Measurements from ENCODE around the gene HIGD1B.
"Not testable (repeated sequence)": the region's sequence is repeated elsewhere in the genome, so short reads cannot be mapped to it uniquely, and the experiment has no call there.

HIGD1B gene

DNA sequence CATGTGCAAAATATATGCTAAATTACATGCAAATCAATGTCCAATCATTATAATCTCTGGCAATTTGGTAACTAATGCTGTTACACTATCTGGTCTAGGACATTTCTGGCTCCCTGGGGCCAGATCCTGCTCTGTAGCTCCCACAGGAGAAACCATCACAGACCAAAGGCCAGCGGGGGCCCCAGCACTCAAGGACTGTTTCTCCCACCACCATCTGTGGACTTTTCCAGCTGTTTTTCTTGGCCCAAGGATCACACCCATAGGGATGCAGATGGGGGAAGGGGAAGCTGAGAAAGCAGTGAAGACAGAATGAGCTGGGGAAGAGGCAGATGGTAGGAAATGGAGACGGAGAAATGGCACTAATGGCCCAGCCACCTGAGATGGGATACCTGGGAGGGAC, at the start of gene HIGD1B:
Gene HIGD1B, plus strand, starts transcription at position 298 of the 400 bp plus-strand sequence. CDS start 270 bp downstream, outside the sequence.
- DNase-seq, result no peak

DNA sequence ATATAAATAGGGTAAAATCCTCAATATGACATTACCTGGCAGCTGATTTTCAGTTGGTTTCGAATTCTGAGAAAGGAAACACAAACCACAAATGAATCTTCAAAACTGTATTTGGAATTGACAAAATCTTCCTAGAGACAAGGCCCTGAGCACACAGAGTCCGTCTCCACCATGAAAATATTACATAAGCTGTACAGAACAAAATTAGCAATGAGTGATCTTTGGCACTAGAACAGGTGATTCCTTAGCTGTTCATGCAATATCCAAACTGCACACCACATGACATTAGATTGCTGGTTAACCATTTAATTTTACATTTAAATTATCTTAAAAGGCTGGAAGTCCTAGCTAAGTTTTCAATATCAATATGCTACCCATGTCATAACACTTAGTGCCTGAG, 49.3 kb upstream of the HIGD1B start:
- no peak for DNase-seq

DNA sequence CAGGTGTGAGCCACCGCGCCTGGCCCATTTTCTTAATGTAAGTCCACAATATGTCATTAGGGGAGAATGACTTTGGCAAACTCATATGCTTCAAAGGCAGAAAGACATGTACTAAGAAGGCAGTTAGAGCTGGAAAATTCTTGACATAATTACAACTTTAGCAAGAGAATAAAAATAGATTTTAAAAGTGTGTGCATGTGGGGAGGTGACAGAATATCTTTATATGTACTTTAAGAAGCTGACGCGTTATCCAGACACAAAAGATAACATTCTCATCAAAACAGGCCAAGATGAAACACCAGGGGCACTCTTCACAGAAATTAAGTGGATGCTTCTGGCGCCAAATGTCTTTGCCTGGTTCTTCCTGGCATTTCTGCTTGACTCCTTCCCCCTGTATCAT, 45.8 kb upstream of the HIGD1B start:
- DNase-seq, result no peak

DNA sequence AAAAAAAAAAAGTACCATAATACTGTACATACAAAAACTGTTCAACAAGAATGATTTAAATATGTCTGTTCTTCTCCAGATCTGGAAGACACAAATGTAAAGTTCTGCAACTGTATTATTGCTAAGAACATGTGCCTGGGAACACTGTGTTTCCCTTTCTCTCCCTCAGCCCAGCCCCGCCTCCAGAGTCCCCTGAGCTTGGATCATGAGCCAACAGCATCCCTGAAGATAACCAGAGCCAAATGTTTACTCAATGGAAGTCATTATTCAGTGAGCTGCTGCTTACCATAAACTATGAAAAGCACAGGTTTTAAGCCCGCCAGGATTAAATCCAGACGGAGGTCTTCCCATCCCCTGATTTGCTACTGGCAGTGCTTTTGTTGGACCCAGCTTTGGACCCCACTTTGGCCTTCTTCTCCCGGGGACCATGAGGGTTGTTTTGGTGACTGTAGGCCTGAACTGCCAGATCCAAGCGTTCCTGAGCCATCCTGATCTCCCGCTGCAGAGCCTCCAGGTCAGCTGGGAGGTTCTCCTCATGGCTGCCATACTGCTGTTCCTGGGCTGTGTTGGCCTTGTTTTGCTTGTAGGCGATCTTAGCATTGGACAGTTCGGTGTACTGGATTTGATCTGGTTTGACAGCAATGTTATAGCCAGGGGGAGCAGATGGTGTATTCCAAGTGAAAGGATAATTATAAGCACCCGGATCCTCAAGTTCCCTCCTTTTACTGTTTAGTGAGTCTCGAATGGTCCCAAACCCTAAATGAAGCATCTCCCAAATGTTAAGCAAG, 43.2 kb upstream of the HIGD1B start:
- no peak for DNase-seq

DNA sequence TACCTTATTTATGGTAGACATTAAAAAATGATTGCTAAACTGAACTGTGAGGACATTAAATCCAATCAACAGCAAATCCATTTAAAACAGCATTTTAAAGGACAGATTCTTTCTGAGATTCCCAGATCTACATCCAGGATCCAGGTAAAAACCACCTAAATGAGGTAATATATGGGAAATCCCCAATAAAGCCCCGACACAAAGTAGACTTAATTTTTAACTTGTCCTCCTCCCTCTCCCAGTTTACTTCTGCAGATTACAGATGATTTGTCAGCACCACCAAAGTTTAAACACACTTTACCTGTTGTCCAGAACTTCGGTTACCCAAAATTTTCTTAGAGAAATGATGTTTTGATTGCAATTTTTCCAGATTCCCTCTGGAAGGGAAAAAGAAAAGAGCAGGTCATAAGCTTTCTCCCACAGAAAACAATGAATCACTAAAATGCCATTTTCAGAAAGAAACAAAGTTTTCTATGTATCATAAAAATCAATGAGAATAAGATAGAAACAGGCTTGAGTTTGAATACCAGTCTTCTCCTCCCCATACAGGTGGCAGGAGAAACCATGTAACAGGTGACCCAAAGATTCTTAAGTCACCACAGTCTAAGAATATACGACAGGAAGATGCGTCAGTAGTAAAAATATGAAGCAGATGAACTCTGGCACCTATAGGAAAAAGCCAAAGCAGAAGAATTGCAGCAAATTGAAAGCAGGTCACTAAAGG, 40.4 kb upstream of the HIGD1B start:
- DNase-seq, result no peak

DNA sequence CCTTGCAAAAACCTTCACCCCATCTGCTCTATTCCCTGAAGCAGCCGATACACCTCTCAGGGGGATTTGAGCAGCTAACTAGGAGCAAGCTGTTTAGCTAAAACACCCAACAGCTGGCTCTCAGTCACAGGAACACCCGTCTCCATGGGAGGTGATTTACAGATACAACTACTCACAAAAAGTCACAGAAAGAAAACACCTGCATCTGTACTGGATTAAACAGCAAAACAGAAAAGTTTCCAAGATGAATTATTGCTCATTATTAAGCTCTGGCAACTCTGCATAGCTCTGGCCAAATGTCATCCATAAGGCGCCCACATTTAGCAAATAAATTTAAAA, 39.9 kb upstream of the HIGD1B start:
- DNase-seq, result no peak

DNA sequence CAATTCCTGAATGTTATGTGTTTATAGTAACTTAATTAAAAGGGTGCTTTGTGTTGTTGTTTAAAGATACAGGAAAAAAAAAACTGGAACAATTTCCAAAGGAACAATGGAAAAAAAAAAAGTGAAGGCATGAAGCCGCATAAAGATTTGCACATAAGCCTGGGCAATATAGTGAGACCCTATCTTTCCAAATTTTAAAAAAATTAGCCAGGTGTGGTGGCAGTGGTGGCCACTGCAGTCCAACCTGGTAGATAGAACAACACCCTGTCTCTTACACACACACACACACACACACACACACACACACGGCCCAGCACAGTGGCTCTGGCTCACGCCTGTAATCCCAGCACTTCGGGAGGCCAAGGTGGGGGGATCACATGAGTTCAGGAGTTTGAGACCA, 39.5 kb upstream of the HIGD1B start:
- DNase-seq, result no peak

DNA sequence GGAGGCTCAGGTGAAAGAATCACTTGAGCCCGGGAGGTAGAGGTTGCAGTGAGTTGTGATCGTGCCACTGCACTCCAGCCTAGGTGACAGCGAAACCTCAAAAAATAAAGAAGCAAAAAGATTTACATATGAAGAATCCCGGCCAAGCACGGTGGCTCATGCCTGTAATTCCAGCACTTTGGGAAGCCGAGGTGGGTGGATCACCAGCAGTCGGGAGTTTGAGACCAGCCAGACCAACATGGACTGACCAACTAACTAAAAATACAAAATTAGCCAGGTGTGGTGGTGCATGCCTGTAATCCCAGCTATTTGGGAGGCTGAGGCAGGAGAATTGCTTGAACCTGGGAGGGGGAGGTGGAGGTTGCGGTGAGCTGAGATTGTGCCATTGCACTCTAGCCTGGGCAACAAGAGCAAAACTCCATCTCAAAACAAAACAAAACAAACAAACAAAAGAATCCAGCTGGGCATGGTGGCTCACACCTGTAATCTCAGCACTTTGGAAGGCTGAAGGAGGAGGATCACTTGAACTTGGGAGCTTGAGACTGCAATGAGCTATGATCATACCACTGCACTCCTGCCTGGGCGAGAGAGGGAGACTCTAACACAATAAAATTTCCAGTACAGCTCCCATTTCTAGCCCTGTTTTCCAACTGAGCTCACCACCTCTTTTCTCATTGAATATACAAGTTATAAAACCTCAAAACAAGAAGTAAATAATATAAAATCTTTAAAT, 38.9 kb upstream of the HIGD1B start:
- DNase-seq, result not testable (repeated sequence)

DNA sequence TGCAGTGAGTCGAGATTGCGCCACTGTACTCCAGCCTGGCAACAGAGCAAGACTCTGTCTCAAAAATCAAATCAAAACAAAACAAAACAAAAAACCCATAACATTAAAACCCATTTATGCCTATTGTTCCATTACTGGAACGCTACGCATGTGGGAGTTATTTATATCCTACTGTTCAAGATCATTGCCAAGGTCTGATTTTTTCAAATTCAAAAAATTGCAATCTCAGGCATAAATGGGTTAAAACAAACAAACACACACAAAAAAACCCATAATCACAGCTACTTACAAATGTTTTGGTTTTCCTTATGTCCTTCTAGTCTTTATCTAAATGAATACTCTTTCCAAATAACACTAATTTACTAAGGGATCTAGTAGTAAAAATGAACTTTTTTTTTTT, 35.4 kb upstream of the HIGD1B start:
- no peak for DNase-seq

DNA sequence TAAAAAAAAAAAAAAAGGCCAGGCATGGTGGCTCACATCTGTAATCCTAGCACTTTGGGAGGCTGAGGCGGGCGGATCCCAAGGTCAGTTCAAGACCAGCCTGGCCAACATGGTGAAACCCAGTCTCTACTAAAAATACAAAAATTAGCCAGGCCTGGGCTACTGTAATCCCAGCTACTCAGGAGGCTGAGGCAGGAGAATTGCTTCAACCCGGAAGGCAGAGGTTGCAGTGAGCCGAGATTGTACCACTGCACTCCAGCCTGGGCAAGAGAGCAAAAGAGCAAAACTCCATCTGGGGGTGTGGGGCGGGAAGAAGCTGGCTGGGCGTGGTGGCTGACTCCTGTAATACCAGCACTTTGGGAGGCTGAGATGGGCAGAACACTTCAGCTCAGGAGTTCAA, 29.2 kb upstream of the HIGD1B start:
- not testable (repeated sequence) for DNase-seq

DNA sequence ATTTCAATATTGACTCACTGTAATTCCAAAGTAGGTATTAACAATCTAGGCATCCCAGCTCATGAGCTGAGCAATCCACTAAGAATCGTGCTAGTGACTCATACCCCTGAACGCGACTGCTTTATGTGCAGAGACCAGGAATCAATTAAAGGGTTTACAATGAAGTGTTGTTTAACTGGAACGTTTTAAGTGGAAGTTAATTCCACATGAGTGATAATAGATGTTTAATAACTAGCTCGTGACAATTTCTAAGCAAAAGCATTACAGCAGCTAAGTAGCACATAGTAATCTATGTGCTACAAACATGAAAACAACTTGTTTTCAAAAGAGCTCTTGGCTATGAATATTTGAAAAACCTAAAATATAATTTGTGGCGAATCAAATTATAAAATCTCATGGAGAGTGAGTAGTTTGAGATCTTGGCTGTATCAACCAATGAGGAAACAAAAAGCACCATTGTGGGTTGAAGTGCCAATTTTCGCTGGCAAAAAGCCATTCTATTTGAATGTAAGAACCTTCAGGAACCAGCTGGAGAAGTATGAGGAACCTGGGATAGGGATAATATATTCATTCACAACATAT, 27.0 kb upstream of the HIGD1B start:
- no peak for DNase-seq

DNA sequence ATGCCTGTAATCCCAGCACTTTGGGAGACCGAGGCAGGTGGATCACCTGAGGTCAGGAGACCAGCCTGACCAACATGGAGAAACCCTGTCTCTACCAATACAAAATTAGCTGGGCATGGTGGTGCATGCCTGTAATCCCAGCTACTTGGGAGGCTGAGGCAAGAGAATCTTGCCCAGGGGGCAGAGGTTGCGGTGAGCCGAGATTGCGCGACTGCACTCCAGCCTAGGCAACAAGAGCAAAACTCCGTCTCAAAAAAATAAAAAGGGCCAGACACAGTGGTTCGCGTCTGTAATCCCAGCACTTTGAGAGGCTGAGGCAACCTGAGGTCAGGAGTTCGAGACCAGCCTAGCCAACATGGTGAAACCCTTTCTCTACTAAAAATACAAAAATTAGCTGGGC, 22.4 kb upstream of the HIGD1B start:
- DNase-seq, result not testable (repeated sequence)

DNA sequence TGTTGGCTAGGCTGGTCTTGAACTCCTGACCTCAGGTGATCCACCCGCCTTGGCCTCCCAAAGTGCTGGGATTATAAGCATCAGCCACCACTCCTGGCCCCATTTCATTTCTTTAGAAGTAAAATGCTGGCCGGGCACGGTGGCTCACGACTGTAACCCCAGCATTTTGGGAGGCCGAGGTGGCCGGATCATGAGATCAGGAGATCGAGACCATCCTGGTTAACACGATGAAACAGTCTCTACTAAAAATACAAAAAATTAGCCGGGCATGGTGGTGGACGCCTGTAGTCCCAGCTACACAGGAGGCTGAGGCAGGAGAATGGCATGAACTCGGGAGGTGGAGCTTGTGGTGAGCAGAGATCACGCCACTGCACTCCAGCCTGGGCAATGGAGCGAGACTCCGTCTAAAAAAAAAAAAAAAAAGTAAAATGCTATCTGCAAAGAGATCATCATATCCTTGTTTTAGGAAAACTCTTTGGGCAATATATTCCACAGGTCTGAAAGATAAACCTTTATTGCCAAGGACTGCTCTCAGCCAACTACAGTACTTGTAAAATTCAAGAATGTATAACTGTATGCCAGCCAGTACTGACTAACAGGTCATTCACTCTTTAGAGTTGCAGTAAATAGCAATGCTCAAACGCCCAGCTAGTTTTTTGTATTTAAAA, 21.4 kb upstream of the HIGD1B start:
- DNase-seq, result no peak

DNA sequence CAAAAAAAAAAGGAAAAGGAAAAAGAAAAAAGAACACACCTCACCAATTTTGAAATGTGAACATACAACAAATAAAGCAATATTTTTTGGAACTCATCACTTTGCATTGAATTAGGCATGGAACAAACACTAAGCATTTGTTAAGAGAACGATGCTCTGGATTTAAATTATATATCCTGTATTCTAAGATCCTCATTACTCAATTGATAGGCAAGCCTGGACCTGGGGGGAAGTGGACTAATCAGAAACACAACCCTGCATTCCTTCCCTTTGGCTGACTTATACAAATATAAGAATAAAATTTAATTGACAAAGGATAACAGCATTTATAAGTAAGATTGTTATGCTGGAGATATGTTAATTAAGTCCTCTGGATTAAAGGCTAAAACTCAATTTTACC, 19.8 kb upstream of the HIGD1B start:
- DNase-seq, result no peak

DNA sequence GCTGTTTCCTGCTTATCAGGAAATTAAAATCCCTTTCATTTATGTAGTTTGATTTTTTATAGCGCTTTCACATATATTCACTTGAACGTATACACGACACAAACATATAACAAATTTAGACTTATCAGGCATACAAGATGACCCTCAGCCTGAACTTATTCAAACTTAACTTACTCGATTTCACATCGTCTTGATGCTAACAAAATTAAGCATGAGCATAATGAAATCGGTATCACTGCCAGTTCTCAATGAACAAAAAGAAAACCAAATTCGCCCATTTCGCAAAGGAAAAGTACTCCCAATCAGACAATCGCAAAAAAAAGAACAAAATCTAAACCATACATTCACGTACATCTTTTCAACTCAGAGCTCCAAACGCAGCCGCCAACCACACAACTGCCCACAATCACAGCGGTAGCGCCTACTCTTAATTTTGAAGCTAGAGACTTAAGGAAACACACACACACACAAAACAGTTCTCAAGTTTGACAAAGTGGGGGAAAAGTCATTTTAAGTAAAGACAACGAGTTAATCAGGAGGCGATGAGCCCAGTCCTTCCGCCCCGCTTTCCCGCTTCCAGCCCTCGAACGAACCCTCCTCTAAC, 18.7 kb upstream of the HIGD1B start:
- peak; percentile 16 for DNase-seq

DNA sequence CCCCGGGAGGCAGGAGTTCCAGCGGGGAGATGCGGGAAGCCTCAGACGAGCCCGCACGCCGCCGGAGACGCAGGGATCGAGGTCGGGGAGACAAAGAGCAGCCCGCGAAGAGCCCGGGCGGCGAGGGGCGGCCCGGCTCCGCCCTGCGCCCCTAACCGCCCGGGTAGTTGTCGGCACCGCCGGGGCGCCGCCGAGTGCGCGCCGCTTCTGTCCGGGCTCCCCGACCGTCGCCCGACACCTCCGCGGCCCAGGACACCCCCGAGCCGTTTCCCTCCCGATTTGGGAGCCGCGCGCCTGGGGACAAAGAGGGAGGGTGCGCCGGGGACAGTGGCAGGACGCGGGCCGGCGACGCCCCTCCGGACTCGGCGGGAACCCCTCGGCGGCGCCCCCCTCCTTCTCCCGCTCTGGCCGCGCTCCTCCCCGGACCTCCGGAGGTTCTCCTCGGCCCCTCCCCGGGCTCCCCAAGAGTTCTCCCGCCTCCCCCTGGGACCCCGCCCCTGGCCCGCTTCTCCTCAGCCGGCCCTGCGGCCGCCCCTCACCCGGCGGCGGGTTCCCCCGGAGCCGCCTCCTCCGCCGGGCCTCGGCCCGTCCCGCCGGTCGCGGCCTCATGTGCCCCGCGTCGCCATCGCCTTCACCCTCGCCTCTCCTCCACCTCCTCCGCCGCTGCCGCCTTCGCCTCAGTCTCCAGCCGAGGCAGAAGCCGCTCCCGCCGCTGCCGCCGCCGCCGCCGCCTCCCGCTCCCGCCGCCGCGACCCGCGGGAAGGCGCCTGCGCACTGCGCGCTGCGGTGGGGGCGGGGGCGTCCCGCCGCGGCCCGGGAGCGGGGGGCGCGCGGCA, 17.9 kb upstream of the HIGD1B start, which contains the start of gene GJC1:
Gene GJC1, minus strand, starts transcription at position 765 of the 836 bp plus-strand sequence. CDS start 24,470 bp downstream, outside the sequence.
- peak; percentile 5 for DNase-seq

DNA sequence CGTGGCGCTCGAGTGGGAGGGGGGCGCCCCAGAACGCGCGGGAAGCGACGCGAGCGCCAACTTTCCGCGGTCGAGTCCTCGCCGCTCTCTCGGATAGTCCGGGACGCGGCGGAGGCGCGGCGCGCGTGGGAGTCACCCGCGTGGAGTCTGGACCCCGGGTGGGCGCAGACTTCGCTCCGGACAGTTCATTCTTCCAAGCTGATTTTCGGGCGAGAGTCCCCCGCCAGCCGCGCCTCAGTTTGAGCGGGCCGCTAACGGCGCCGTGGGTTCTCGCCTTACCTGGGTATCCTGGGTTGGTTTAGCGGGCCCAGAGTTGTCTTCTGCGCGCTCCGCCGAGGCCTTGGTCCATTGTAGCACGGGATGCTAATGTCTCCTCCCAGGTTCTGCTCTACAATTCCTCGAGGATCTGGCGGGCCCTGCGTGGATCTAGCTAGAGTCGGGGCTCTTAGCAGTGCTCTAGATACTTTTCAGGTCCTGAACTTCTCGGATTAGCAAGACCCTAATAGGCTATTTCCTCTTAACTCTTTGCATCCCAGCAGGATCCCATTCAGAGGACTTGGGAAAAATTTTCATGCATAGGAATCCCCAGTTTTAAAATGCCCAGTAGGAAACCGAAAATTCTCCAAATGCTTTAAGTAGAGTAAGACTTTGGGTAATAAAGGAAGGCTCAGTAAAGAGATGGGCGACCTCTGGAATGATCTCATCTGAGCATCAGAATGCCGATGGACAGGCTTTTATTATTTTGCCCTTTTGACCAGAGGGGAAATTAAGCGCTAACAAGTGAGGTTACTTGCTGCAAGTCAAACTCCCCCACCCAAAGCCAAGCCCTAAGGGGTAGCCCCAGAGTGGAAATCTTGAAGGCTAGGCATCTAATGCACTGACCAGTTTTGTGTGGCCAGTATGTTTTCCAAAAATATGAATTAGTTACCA, 17.1 kb upstream of the HIGD1B start:
- DNase-seq, result peak; percentile 4

DNA sequence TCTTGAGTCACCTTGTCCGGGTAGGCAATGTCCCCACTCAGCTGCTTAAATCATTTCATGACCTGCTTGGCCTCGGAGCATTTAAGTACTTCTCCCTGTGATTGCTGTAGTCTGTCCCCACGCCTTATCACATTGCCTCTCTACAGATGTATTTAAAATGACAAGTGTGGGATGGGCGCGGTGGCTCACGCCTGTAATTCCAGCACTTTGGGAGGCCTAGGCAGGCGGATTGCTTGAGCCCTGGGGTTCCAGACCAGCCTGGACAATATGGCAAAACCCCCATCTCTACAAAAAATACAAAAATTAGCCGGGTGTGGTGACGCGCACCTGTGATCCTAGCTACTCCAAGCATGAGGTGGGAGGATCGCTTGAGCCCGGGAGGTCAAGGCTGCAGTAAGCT, 16.3 kb upstream of the HIGD1B start:
- no peak for DNase-seq

DNA sequence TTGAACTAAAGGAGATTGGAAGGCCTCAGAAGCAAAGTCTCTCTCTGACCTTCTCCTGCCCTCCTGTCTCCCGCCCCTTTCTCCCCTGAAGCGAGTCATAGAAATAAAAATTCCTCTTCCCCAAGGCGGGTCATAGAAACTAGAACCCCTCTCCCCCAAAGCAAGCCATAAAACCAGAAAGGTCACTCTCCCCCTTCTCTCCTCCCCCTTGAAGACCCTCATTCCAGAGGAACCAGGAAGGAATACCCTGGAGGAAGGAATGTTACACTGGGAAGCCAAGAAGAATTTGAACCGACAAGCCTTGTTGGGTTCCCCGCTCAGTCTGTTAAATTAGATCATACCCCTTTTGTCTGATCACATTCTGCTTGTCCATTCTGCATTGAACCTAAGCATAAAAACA, 14.9 kb upstream of the HIGD1B start:
- no peak for DNase-seq

DNA sequence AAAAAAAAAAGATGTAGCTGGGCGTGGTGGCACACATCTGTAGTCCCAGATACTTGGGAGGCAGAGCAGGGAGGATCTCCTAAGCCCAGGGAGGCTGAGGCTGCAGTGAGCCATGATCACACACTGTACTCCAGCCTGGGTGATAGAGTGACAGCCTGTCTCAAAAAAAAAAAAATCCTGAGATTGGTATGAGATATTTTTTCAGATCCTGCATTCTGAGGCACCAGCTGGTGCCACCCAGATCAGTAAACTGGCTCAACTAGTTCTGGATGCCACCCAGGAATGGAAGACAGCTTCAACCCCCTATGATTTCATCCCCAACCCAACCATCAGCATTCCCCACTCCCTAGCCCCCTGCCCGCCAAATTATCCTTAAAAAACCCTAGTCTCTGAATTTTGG, 10.5 kb upstream of the HIGD1B start:
- DNase-seq, result no peak

Data from CD4-positive, alpha-beta T cell treated with Interleukin-21 for 1 hour (primary cell).